CD14-positive monocyte (primary cell): ENCODE measurements around the gene ATP1A2. TPM values are rescaled to one million over a fixed set of nuclear protein-coding genes. Genes with fewer than 3 reads are reported as not detected.

ENCODE experiments used
- DNase-seq, 3 donors: peaks; one replicate each; pipeline ENCODE4 v3.0.0-alpha.2; 2011 to 2022
- H2AFZ ChIP-seq: 2 replicates; pipeline ENCODE4 v1.6.0; 2012; ENCODE audit warnings: mild to moderate bottlenecking, low read depth, low read length, inconsistent platforms; ENCODE audit not compliant: insufficient read depth, poor library complexity, severe bottlenecking
- H3K27ac ChIP-seq, 2 donors: 1 replicate in 1 of 2; 2 replicates in 1 of 2; pipeline ENCODE4 v1.5.1; 2012 to 2013; ENCODE audit warnings: low read length in 2 of 2, control low read depth in 1 of 2, inconsistent platforms in 1 of 2, low read depth in 1 of 2, mild to moderate bottlenecking in 1 of 2
- H3K27me3 ChIP-seq, 2 donors: one replicate each; pipeline versions ENCODE4 v1.6.0 to v1.6.1; 2011 to 2013; ENCODE audit warnings: low read length in 2 of 2; ENCODE audit not compliant: control insufficient read depth in 2 of 2, insufficient read depth in 2 of 2
- H3K36me3 ChIP-seq, 2 donors: replicated peaks in 1 of 2; 1 replicate in 1 of 2; 2 replicates in 1 of 2; pipeline versions ENCODE4 v1.5.1 to v1.6.1; 2012 to 2013; ENCODE audit warnings: low read length in 2 of 2, control low read depth in 1 of 2, inconsistent platforms in 1 of 2, mild to moderate bottlenecking in 1 of 2; ENCODE audit not compliant: insufficient read depth in 2 of 2, control insufficient read depth in 1 of 2
- H3K4me1 ChIP-seq, 2 donors: 1 replicate in 1 of 2; 2 replicates in 1 of 2; pipeline versions ENCODE4 v1.5.1 to v1.6.1; 2012 to 2013; ENCODE audit warnings: low read length in 2 of 2, control low read depth in 1 of 2, inconsistent platforms in 1 of 2, mild to moderate bottlenecking in 1 of 2, moderate library complexity in 1 of 2; ENCODE audit not compliant: insufficient read depth in 2 of 2, control insufficient read depth in 1 of 2
- H3K4me2 ChIP-seq: replicated peaks from 2 replicates; pipeline ENCODE3; 2012; ENCODE audit warnings: low read length, moderate library complexity, mild to moderate bottlenecking; ENCODE audit not compliant: poor library complexity, severe bottlenecking; ENCODE audit errors: extremely low read depth
- H3K4me3 ChIP-seq, 3 experiments: fragments of 200-600 bp in 1 of 3; sonication (generic) in 1 of 3; replicated peaks in 1 of 3; 1 replicate in 2 of 3; 2 replicates in 1 of 3; pipeline ENCODE4 v1.5.1; 2011 to 2013; ENCODE audit warnings: low read length in 3 of 3, mild to moderate bottlenecking in 3 of 3, control low read depth in 2 of 3, low read depth in 2 of 3, inconsistent platforms in 1 of 3, moderate library complexity in 1 of 3
- H3K79me2 ChIP-seq: 2 replicates; pipeline ENCODE4 v1.6.0; 2012; ENCODE audit warnings: mild to moderate bottlenecking, control low read depth, inconsistent platforms, low read length, moderate library complexity; ENCODE audit not compliant: insufficient read depth
- H3K9ac ChIP-seq: 2 replicates; pipeline ENCODE4 v1.6.0; 2017; ENCODE audit warnings: low read length, mild to moderate bottlenecking; ENCODE audit not compliant: insufficient read depth, poor library complexity, severe bottlenecking
- H3K9me3 ChIP-seq, 2 donors: replicated peaks in 1 of 2; 1 replicate in 1 of 2; 2 replicates in 1 of 2; pipeline versions ENCODE4 v1.5.1 to v1.6.1; 2012 to 2013; ENCODE audit warnings: low read length in 2 of 2, control low read depth in 1 of 2; ENCODE audit not compliant: control insufficient read depth in 1 of 2, insufficient read depth in 1 of 2
- H4K20me1 ChIP-seq: 2 replicates; pipeline ENCODE4 v1.6.0; 2012; ENCODE audit warnings: mild to moderate bottlenecking, low read length, control low read depth, moderate library complexity; ENCODE audit not compliant: insufficient read depth
- H3K27ac Mint-ChIP-seq, 7 donors: one replicate each; pipeline ENCODE4 v1.8.0; 2020; ENCODE audit warnings: mild to moderate bottlenecking in 7 of 7, mixed read lengths in 7 of 7, moderate library complexity in 6 of 7, inconsistent platforms in 2 of 7
- H3K27me3 Mint-ChIP-seq, 3 donors: one replicate each; pipeline ENCODE4 v1.8.0; 2021 to 2022; ENCODE audit warnings: low read depth in 3 of 3, mild to moderate bottlenecking in 3 of 3, mixed read lengths in 3 of 3, moderate library complexity in 3 of 3, inconsistent platforms in 1 of 3
- H3K36me3 Mint-ChIP-seq, 2 donors: one replicate each; pipeline ENCODE4 v1.8.0; 2020; ENCODE audit warnings: mixed read lengths in 2 of 2, inconsistent platforms in 1 of 2, mild to moderate bottlenecking in 1 of 2
- H3K4me1 Mint-ChIP-seq: one replicate; pipeline ENCODE4 v1.8.0; 2020; ENCODE audit warnings: mild to moderate bottlenecking, mixed read lengths
- H3K4me3 Mint-ChIP-seq, 2 donors: one replicate each; pipeline ENCODE4 v1.8.0; 2020; ENCODE audit warnings: mild to moderate bottlenecking in 2 of 2, mixed read lengths in 2 of 2, moderate library complexity in 1 of 2
- H3K9me3 Mint-ChIP-seq, 7 donors: one replicate each; pipeline ENCODE4 v1.8.0; 2020 to 2022; ENCODE audit warnings: mixed read lengths in 7 of 7, mild to moderate bottlenecking in 6 of 7, moderate library complexity in 6 of 7, inconsistent platforms in 2 of 7
- WGBS: methylation state at CpG from one replicate; pipeline ENCODE4 v1.1.5; 2013; ENCODE audit warnings: missing lambda C conversion rate; ENCODE audit not compliant: insufficient coverage; 5-methylcytosine and 5-hydroxymethylcytosine counted together
- intact Hi-C, 2 donors: fragments of 100-400 bp; cut with micrococcal nuclease; formaldehyde crosslinking; loops; one replicate each; pipeline versions ENCODE4 v1.15.0 to v1.15.1; 2023
- polyA plus RNA-seq, 3 donors: library from polyadenylated mRNA; depleted of rRNA in 1 of 3; unstranded in 2 of 3; stranded (reverse) in 1 of 3; fragments of 300-500 nt in 2 of 3; fragments of >200 nt in 1 of 3; fragmentation: Illumina TruSeq in 2 of 3; gene quantifications; 1 replicate in 2 of 3; 2 replicates in 1 of 3; pipeline ENCODE4 v1.2.3, GENCODE V29; 2012 to 2021
- TF ChIP-seq, protein P1 (sequence below): fragments of 200-600 bp; IDR thresholded peaks from one replicate; pipeline ENCODE4 v1.8.0; 2022; ENCODE audit warnings: antibody characterized with exemption, mild to moderate bottlenecking

The ATP1A2 gene
- polyA plus RNA-seq, 3 donors, result 0.03 TPM; not detected in 2

DNA sequence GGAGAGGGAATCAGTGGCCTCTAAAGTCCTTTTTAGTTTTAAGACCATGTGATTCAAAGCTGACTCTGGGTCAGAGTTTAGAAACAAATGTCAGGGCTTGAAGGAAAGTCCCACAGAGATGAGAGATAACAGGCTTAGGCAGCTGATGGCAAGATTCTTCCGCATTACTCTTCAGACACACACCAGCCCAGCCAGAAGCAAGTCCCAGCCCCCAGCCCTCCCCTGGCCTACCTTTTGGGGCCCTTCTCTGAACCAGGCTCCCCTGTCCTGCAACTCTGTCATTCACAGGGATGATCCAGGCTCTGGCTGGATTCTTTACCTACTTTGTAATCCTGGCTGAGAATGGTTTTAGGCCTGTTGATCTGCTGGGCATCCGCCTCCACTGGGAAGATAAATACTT lies 61.7 kb downstream of the ATP1A2 start:
- intact Hi-C loops, result no loop called here
- Histone ChIP-seq H3K27me3 (no peaks in the 10 kb centered on the region), H3K9me3 (no peaks in the 10 kb centered on the region), H3K79me2 (no peaks in the 10 kb centered on the region), H3K4me1 (no peaks in the 10 kb centered on the region), H3K9ac (no peak overlapping the region), H3K4me3 (no peak overlapping the region), H3K36me3 (peaks cover 0 to 8% of the 10 kb centered on the region in 2 donors), H3K27ac (no peak overlapping the region), H4K20me1 (no peaks in the 10 kb centered on the region), H3K4me2 (no peak overlapping the region), H2AFZ (no peak overlapping the region)
- Mint-ChIP-seq H3K4me1 (no peaks in the 10 kb centered on the region), H3K27ac (no peak overlapping the region), H3K4me3 (no peak overlapping the region), H3K9me3 (peaks cover 0 to 3% (median 0%) of the 10 kb centered on the region in 7 donors), H3K36me3 (peaks cover 0 to 4% of the 10 kb centered on the region in 2 donors), H3K27me3 (peaks cover 4 to 7% (median 5%) of the 10 kb centered on the region in 3 donors)
- TF ChIP-seq, protein P1, sequence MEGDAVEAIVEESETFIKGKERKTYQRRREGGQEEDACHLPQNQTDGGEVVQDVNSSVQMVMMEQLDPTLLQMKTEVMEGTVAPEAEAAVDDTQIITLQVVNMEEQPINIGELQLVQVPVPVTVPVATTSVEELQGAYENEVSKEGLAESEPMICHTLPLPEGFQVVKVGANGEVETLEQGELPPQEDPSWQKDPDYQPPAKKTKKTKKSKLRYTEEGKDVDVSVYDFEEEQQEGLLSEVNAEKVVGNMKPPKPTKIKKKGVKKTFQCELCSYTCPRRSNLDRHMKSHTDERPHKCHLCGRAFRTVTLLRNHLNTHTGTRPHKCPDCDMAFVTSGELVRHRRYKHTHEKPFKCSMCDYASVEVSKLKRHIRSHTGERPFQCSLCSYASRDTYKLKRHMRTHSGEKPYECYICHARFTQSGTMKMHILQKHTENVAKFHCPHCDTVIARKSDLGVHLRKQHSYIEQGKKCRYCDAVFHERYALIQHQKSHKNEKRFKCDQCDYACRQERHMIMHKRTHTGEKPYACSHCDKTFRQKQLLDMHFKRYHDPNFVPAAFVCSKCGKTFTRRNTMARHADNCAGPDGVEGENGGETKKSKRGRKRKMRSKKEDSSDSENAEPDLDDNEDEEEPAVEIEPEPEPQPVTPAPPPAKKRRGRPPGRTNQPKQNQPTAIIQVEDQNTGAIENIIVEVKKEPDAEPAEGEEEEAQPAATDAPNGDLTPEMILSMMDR, result no peak
- 93% methylated on average over 2 of the region's 2 CpGs for WGBS
- DNase-seq, result no peak

- WGBS, result no CpG with 5 or more reads among the region's 1 CpG
- H3K4me2 ChIP-seq, result no peak overlapping the region
- TF ChIP-seq, protein P1, result no peak
- peaks cover 0 to 8% of the 10 kb centered on the region in 2 donors for H3K36me3 ChIP-seq
- Mint-ChIP-seq H3K4me3 (peak overlapping the region in 1 of 2 donors; percentile 10), H3K27me3 (peaks cover 4 to 7% (median 5%) of the 10 kb centered on the region in 3 donors), H3K9me3 (peaks cover 0 to 3% (median 0%) of the 10 kb centered on the region in 7 donors), H3K27ac (peak overlapping the region in 1 of 7 donors; percentile 61), H3K4me1 (no peaks in the 10 kb centered on the region), H3K36me3 (peaks cover 0 to 4% of the 10 kb centered on the region in 2 donors)
- no peaks in the 10 kb centered on the region for H3K4me1 ChIP-seq
- H3K27me3 ChIP-seq, result no peaks in the 10 kb centered on the region
- H3K4me3 ChIP-seq, result no peak overlapping the region
- H4K20me1 ChIP-seq, result no peaks in the 10 kb centered on the region
- no peaks in the 10 kb centered on the region for H3K9me3 ChIP-seq
- no peak overlapping the region for H3K9ac ChIP-seq
- DNase-seq, result no peak
- H3K79me2 ChIP-seq, result no peaks in the 10 kb centered on the region
- H3K27ac ChIP-seq, result no peak overlapping the region
- intact Hi-C loops, result no loop called here
- no peak overlapping the region for H2AFZ ChIP-seq
These were observed 62.1 kb downstream of the ATP1A2 start for GRCh38 chr1:160177667-160178066.
